Right renal cortex interstitium (tissue), 3 donors: ENCODE measurements around the gene PFKL. TPM values are rescaled to one million over a fixed set of nuclear protein-coding genes. Genes with fewer than 3 reads are reported as not detected.

Experiments used
- DNase-seq, 3 donors: peaks; one replicate each; pipeline ENCODE4 v3.0.0-alpha.2; 2013; ENCODE audit warnings: low read depth in 3 of 3, low spot score in 2 of 3
- polyA plus RNA-seq, 3 donors: library from polyadenylated mRNA; unstranded; fragments of 120-200 nt; gene quantifications; one replicate each; pipeline ENCODE4 v1.2.1, GENCODE V29; 2013; ENCODE audit not compliant: insufficient read length in 3 of 3

PFKL gene
- polyA plus RNA-seq, 3 donors, result 96.8 to 128 (median 105) TPM

DNA sequence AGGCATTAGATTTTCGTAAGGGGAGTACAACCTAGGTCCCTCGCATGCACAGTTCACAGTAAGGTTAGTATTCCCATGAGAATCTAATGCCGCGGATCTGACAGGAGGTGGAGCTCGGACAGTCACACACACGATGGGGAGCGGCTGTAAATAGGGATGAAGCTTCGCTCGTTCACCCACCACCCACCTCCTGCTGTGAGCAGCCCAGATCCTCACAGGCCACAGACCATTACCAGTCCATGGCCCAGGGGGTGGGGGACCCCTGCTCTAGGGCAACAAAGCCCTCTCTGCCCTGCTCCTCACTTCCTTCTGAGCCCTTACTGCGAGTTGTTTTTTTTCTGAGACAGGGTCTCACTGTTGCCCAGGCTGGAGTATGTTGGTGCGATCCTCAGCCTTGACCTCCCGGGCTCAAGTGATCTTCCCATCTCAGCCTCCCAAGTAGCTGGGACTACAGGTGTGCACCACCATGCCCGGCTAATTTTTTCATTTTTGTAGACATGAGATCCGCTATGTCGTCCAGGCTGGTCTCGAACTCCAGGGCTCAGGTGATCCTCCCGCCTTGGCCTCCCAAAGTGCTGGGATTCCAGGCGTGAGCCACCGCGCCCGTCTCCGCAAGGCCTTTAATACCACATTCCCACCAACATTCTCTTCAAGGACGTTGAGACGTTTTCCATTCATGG lies 74.9 kb downstream of the PFKL start:
- no peak for DNase-seq

DNA sequence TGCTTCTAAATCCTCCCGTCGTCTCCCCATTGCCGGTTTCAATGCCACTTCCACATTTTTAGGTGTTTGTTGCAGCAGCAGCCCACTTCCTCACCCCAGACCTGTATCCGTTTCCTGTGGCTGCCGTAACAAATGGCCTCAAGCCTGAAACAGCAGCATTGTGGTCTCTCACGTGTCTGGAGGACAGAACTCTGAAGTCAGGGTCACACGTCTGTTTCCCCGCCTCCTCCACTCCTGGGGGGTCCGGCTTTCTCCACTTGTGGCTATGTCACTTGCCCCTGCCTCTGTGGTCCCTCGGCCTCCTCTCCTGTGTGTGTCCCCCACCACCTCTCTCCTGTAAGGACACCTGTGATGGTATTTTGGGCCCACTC lies 75.4 kb downstream of the PFKL start:
- DNase-seq, result no peak

DNA sequence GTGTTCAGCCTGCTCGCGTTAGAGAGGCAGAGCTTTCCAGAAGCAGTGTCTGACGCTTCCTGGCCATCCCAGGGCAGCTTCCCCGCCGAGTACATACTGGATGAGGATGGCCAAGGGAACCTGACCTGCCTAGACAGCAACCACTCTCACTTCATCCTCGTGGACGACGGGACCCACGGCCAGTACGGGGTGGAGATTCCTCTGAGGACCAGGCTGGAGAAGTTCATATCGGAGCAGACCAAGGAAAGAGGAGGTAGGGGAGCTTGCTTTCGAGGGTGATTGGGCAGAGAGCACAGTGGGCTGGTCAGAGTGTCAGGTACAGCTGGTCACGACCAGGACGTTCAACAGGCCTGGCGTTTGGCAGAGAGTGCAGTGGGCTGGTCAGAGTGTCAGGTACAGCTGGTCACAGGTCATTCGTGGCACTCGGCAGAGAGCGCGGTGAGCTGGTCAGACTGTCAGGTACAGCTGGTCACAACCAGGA lies 75.9 kb downstream of the PFKL start:
- DNase-seq, result no peak

DNA sequence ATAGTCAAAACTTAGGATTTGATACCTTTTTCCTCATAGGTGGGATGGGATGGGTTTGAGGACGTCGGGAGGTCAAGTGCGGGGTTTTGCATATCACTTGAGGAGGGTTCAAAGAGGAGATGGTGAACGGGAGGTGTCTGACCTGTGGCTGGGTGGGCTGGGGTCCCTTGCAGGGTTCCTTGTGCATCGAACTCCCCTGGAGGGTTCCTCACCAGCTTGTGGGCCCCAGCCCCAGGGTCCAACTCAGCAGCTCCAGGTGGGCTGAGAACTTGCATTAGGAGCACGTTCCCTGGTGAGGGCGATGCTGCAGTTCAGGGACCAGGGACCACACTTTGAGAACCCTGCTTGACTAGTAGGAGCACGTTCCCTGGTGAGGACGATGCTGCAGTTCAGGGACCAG lies 76.8 kb downstream of the PFKL start:
- no peak for DNase-seq

Other genes starting within 250 kb of the PFKL start
- 1 to 10 TPM; 4.2 to 8.5 (median 5.8) TPM for gene PWP2, start 192.7 kb upstream of the PFKL start, polyA plus RNA-seq
- gene GATD3, start 166.4 kb upstream of the PFKL start, polyA plus RNA-seq, result 10 to 100 TPM; 39.1 to 52.3 (median 42.7) TPM
- 10 to 100 TPM in 1 of 3 donors, 1 to 10 TPM in 2; 6.1 to 13.2 (median 6.9) TPM for gene ICOSLG, start 59.1 kb upstream of the PFKL start, polyA plus RNA-seq
- not detected for gene DNMT3L, start 38.2 kb upstream of the PFKL start, polyA plus RNA-seq
- gene AIRE, start 14.2 kb upstream of the PFKL start, polyA plus RNA-seq, result under 1 TPM; 0.24 to 0.37 (median 0.32) TPM
- gene CFAP410, start 39.3 kb downstream of the PFKL start, polyA plus RNA-seq, result 10 to 100 TPM; 14.8 to 18.7 (median 15.4) TPM
- 1 to 10 TPM in 1 of 3 donors, under 1 TPM in 2; 0.75 to 1.1 (median 0.82) TPM for gene TRPM2, start 53.6 kb downstream of the PFKL start, polyA plus RNA-seq
- 1 to 10 TPM; 3.8 to 4.5 (median 4.2) TPM for gene LRRC3, start 155.5 kb downstream of the PFKL start, polyA plus RNA-seq
- not detected for gene KRTAP10-1, start 240.1 kb downstream of the PFKL start, polyA plus RNA-seq